Body of pancreas (tissue), 4 donors: Measurements from ENCODE around the gene GMPR. TPM values are rescaled to one million over a fixed set of nuclear protein-coding genes. Genes with fewer than 3 reads are reported as not detected.

ENCODE experiments used
- ATAC-seq: fragments of 150-250 bp; one replicate; pipeline ENCODE4 v1.9.1; 2016
- DNase-seq, 4 donors: peaks; one replicate each; pipeline ENCODE4 v3.0.0-alpha.2; 2019
- H3K27ac ChIP-seq, 4 donors: fragments of 200-600 bp; sonication (generic); 1 replicate in 3 of 4; 2 replicates in 1 of 4; pipeline versions ENCODE4 v1.5.1 to v1.6.1; 2016 to 2019; ENCODE audit warnings: mild to moderate bottlenecking in 1 of 4, mixed read lengths in 1 of 4, moderate library complexity in 1 of 4
- H3K27me3 ChIP-seq, 2 donors: fragments of 200-600 bp; sonication (generic); one replicate each; pipeline ENCODE4 v1.6.0; 2016; ENCODE audit warnings: mild to moderate bottlenecking in 1 of 2
- H3K36me3 ChIP-seq, 2 donors: fragments of 200-600 bp; sonication (generic); replicated peaks in 1 of 2; 2 replicates each; pipeline ENCODE4 v1.5.1; 2016; ENCODE audit warnings: low read depth in 2 of 2; ENCODE audit not compliant: insufficient read depth in 1 of 2
- H3K4me1 ChIP-seq: fragments of 200-600 bp; sonication (generic); one replicate; pipeline ENCODE4 v1.6.0; 2016
- H3K4me3 ChIP-seq, 2 donors: fragments of 200-600 bp; sonication (generic); 1 replicate in 1 of 2; 2 replicates in 1 of 2; pipeline ENCODE4 v1.5.1; 2016 to 2019
- H3K9me3 ChIP-seq, 3 donors: fragments of 200-600 bp; sonication (generic); 1 replicate in 2 of 3; 2 replicates in 1 of 3; pipeline ENCODE4 v1.5.1; 2016
- CTCF ChIP-seq, 7 experiments: fragments of 450-650 bp in 4 of 7; fragments of 200-600 bp in 3 of 7; sonication (generic) in 3 of 7; IDR thresholded peaks; one replicate each; pipeline ENCODE4 v1.5.1; 2016 to 2019; ENCODE audit warnings: antibody characterized with exemption in 7 of 7
- POLR2A ChIP-seq, 3 donors: fragments of 450-650 bp; IDR thresholded peaks; one replicate each; pipeline ENCODE4 v1.6.1; 2016; ENCODE audit warnings: antibody characterized with exemption in 3 of 3, mild to moderate bottlenecking in 2 of 3
- WGBS, 2 donors: methylation state at CpG; one replicate each; pipeline ENCODE4 v1.1.5; 2017; 5-methylcytosine and 5-hydroxymethylcytosine counted together
- intact Hi-C: fragments of 100-400 bp; cut with DNase I; formaldehyde crosslinking; loops from one replicate; pipeline ENCODE4 v1.15.1; 2023
- total RNA-seq, 2 donors: library from RNA; depleted of rRNA; stranded (reverse); fragments of >200 nt; gene quantifications; one replicate each; pipeline ENCODE4 v1.1.0, GENCODE V29; 2016

Gene GMPR
- total RNA-seq, 2 donors from 2014 or later = 7.9 to 14.0 TPM

DNA sequence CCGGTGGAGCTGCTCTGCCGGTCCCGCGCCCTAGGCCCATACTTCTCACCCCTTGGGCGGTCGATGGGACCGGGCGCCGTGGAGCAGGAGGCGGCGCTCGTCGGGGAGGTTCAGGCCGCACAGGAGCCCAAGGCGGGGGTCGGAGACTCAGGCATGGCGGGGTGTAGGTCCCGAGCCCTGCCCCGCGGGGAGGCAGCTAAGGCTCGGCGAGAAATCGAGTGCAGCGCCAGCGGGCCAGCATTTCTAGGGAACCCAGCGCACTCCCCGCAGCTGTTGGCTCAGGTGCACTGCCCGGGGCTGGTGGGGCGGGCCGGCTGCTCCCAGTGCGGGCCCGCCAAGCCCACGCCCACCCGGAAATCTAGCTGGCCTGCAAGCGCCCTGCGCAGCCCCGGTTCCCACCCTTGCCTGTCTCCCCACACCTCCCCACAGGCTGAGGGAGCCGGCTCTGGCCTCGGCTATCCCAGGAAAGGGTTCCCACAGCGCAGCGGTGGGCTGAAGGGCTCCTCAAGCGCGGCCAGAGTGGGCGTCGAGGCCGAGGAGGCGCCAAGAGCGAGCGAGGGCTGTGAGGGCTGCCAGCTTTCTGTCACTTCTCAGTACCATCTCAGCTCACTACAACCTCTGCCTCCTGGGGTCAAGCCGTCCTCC lies 40.2 kb upstream of the GMPR start:
- DNase-seq (no peak), ATAC-seq (no peak)
- Histone ChIP-seq H3K36me3 (no peaks in the 10 kb centered on the region), H3K27me3 (no peaks in the 10 kb centered on the region), H3K4me1 (no peaks in the 10 kb centered on the region), H3K4me3 (no peak overlapping the region), H3K27ac (no peak overlapping the region), H3K9me3 (no peaks in the 10 kb centered on the region)
- intact Hi-C loops = no loop called here
- TF ChIP-seq POLR2A (IDR thresholded peaks at IDR 0.05) (no peak), CTCF (IDR thresholded peaks at IDR 0.05) (no peak)
- WGBS, 2 donors = 88 to 98% methylated on average over 9 to 49 of the region's 50 CpGs

- ATAC-seq = no peak
Observed at GRCh38 chr6:16199804-16200203, 38.6 kb upstream of the GMPR start.

DNA sequence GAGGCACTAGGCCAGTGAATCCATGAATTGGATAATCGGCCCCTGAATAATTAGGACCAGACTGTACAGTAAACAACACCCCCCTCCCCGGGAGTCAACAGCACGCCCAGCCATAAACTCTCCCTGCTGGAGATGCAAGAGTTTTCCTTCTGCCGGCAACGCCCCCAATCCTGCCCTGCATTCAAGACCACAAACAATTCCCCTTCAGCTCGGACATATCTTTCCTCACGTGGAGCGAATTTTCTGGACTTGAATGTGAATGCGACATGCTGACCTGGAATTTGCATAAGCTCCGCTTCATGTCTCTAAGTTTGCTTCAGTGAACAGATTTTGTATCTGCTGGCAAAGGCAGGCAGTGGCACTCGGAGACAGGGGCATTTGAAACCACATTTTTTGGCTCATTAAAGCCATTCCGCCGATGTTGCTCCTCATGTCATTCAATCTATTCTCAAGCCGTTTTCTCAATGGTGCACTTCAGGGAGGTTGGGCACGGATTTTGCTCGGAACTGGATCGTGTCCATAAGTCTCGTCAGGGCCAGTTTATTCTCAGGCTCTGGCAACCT lies 38.0 kb upstream of the GMPR start:
- WGBS, 2 donors = 51 to 52% methylated on average over 16 to 18 of the region's 18 CpGs
- Histone ChIP-seq H3K27me3 (no peaks in the 10 kb centered on the region), H3K4me1 (no peaks in the 10 kb centered on the region), H3K27ac (no peak overlapping the region), H3K4me3 (no peak overlapping the region), H3K9me3 (no peaks in the 10 kb centered on the region), H3K36me3 (no peaks in the 10 kb centered on the region)
- intact Hi-C loops = no loop called here
- TF ChIP-seq CTCF (IDR thresholded peaks at IDR 0.05) = no peak
- no peak for TF ChIP-seq POLR2A (IDR thresholded peaks at IDR 0.05)
- no peak for ATAC-seq
- DNase-seq = no peak

More at GRCh38 chr6:16199804-16200203, 38.6 kb upstream of the GMPR start:
- no peaks in the 10 kb centered on the region for H3K27me3 ChIP-seq
- intact Hi-C loops = no loop called here
- no peak for TF ChIP-seq POLR2A (IDR thresholded peaks at IDR 0.05)
- no peak for TF ChIP-seq CTCF (IDR thresholded peaks at IDR 0.05)
- no peak for DNase-seq
- no peaks in the 10 kb centered on the region for H3K4me1 ChIP-seq
- H3K9me3 ChIP-seq = no peaks in the 10 kb centered on the region
- H3K36me3 ChIP-seq = no peaks in the 10 kb centered on the region
- 72 to 76% methylated on average over 5 of the region's 5 CpGs for WGBS, 2 donors
- H3K27ac ChIP-seq = no peak overlapping the region
- H3K4me3 ChIP-seq = no peak overlapping the region

- no peak for ATAC-seq
Observed at GRCh38 chr6:16201706-16202105, 36.7 kb upstream of the GMPR start.

More at GRCh38 chr6:16201706-16202105, 36.7 kb upstream of the GMPR start:
- no peak for DNase-seq
- Histone ChIP-seq H3K9me3 (no peaks in the 10 kb centered on the region), H3K27ac (no peak overlapping the region), H3K4me3 (no peak overlapping the region), H3K27me3 (no peaks in the 10 kb centered on the region), H3K36me3 (no peaks in the 10 kb centered on the region), H3K4me1 (no peaks in the 10 kb centered on the region)
- TF ChIP-seq POLR2A (IDR thresholded peaks at IDR 0.05) = no peak
- no peak for TF ChIP-seq CTCF (IDR thresholded peaks at IDR 0.05)
- intact Hi-C loops = no loop called here
- 90 to 100% methylated on average over 1 of the region's 1 CpG for WGBS, 2 donors
